Stimulated activated naive B cell treated with anti-CD40 and anti-IgM and Interleukin-4, amounts not matched to agents 10 μg/mL and 1 μg/mL and 100 μg/mL, for 72 hours (primary cell): ENCODE results near the gene ELMO1.

ENCODE experiments used
- ATAC-seq, 2 donors: fragments of 150-1000 bp; cut with Tn5 transposase; replicated peaks; 2 replicates each; pipeline ENCODE4 v1.10.0; 2021; ENCODE audit warnings: moderate library complexity in 1 of 2
- DNase-seq: peaks from one replicate; pipeline ENCODE4 v3.0.0; 2021
- H3K27ac Mint-ChIP-seq: one replicate; pipeline ENCODE4 v1.8.0; 2022; ENCODE audit warnings: mild to moderate bottlenecking, mixed read lengths
- H3K27me3 Mint-ChIP-seq, 2 donors: one replicate each; pipeline ENCODE4 v1.8.0; 2022; ENCODE audit warnings: mixed read lengths in 2 of 2
- H3K36me3 Mint-ChIP-seq, 2 donors: one replicate each; pipeline ENCODE4 v1.8.0; 2022; ENCODE audit warnings: mixed read lengths in 2 of 2, mild to moderate bottlenecking in 1 of 2
- H3K4me1 Mint-ChIP-seq, 2 donors: one replicate each; pipeline ENCODE4 v1.8.0; 2022; ENCODE audit warnings: mixed read lengths in 2 of 2, mild to moderate bottlenecking in 1 of 2
- H3K4me3 Mint-ChIP-seq, 2 donors: one replicate each; pipeline ENCODE4 v1.8.0; 2022; ENCODE audit warnings: mild to moderate bottlenecking in 2 of 2, mixed read lengths in 2 of 2, moderate library complexity in 1 of 2
- H3K9me3 Mint-ChIP-seq, 2 donors: one replicate each; pipeline ENCODE4 v1.8.0; 2022; ENCODE audit warnings: mixed read lengths in 2 of 2, mild to moderate bottlenecking in 1 of 2

Gene ELMO1

DNA sequence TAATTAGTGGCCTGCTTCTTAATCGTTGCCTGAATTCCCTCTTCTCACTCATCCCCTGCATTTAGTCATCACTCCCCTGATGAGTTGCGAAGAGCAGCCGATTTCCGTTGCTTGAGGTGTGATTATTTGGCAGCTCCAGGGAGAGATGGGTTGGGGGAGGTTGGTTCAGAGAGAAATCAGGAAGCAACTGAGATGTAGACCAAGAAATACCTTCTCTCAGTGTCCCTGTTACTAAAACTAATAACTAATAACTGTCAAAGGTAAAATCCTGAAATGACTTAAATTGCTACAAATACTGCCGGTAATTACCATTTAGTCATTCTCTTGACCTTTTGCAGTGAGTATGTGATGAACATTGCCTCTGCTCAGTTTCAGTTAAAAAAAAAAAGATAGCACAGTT lies 76.9 kb downstream of the ELMO1 start:
- ATAC-seq, result peak; percentile 83 to 95
- peaks cover 25% of the 10 kb centered on the region in 2 donors for H3K4me1 Mint-ChIP-seq
- DNase-seq, result no peak
- peak overlapping the region; percentile 59 for H3K27ac Mint-ChIP-seq
- H3K4me3 Mint-ChIP-seq, result peak overlapping the region in 1 of 2 donors; percentile 23
- peaks cover 12 to 29% of the 10 kb centered on the region in 2 donors for H3K36me3 Mint-ChIP-seq
- H3K9me3 Mint-ChIP-seq, result peaks cover 5 to 7% of the 10 kb centered on the region in 2 donors
- no peaks in the 10 kb centered on the region for H3K27me3 Mint-ChIP-seq

DNA sequence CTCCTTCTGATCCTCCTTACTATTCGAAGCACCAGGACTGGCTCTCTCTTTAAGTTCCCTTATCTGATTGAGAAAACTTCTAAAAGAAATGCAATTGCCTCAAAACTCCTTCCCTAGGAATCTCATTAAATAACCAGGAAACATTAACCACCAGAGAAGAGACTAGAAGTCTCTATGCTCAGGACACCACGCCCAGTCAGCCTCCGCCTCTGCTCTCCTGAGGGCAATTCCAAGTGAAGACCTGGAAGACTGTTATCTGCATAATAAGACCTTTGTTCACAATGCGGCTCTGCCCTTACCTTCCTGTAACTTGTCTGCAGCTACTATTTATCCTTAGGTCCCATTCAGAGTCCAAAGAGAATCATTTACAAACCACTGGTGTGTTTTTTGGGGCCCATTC lies 78.8 kb downstream of the ELMO1 start:
- Mint-ChIP-seq H3K4me1 (peaks cover 30 to 35% of the 10 kb centered on the region in 2 donors), H3K4me3 (no peak overlapping the region), H3K9me3 (no peaks in the 10 kb centered on the region), H3K27me3 (no peaks in the 10 kb centered on the region), H3K27ac (no peak overlapping the region), H3K36me3 (peaks cover 2 to 16% of the 10 kb centered on the region in 2 donors)
- no peak for DNase-seq
- ATAC-seq, result no peak

DNA sequence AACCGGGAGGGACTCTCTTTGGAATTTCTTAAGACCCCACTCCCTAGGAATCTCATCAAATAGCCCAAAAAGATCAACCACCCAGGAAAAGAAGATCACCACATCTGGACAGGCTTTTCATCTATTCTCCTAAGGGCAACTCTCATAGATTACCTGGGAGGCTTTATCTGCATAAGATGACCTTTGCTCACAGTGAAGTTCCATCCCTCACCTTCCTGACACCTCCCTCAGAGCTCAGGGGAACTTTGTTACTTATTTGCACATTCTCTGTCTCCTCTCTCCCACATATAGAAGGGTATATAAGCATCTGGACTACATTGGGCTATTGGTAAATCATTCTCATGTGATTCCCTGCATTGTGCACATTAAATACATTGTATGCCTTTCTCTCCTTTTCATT lies 80.1 kb downstream of the ELMO1 start:
- H3K4me3 Mint-ChIP-seq, result no peak overlapping the region
- H3K4me1 Mint-ChIP-seq, result peaks cover 36 to 44% of the 10 kb centered on the region in 2 donors
- peaks cover 2 to 16% of the 10 kb centered on the region in 2 donors for H3K36me3 Mint-ChIP-seq
- H3K27ac Mint-ChIP-seq, result no peak overlapping the region
- ATAC-seq, result no peak
- no peak for DNase-seq
- no peaks in the 10 kb centered on the region for H3K27me3 Mint-ChIP-seq
- H3K9me3 Mint-ChIP-seq, result no peaks in the 10 kb centered on the region

DNA sequence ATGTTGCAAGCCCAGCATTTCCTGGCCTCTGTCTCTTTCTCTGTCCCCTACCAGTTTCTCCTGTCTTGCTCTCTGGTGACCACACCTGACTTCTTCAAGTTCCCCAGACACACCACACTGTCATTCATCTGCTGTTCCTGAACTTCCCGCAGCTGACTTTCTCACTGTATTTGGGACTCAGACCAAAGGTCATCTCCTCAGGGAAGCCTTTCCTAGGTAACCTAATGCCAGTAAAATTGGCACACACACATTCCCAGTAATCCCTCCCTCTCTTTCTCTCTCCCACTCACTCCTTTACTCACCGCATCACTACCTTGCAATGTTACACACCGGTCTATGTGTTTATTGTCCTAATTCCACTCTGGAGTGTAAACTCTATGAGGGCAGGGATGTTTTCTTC lies 81.7 kb downstream of the ELMO1 start:
- Mint-ChIP-seq H3K4me3 (no peak overlapping the region), H3K9me3 (peaks cover 3 to 4% of the 10 kb centered on the region in 2 donors), H3K36me3 (peaks cover 9 to 21% of the 10 kb centered on the region in 2 donors), H3K27ac (peak overlapping the region; percentile 0), H3K27me3 (no peaks in the 10 kb centered on the region), H3K4me1 (peaks cover 45 to 50% of the 10 kb centered on the region in 2 donors)
- no peak for DNase-seq
- ATAC-seq, result no peak

DNA sequence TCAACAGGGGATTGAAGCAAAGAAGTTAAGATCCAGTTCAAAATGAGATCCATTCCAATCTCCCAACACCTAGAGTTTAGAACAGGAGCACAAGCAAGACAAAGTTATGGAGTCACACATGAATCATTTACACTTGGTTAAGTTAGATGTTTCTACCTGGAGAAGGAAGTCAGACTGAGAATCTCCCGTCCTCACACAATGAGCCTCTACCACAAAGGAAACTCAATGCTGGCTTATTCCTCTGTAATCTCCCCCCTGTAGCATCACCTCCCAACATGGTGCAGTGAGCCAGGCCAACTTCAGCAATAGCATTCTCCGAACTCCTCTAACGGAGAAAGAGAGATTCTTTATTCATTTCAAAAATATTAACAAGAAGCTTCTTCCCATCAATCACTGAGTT lies 82.2 kb downstream of the ELMO1 start:
- no peak overlapping the region for H3K27ac Mint-ChIP-seq
- peaks cover 9 to 17% of the 10 kb centered on the region in 2 donors for H3K36me3 Mint-ChIP-seq
- peaks cover 42 to 44% of the 10 kb centered on the region in 2 donors for H3K4me1 Mint-ChIP-seq
- no peak for DNase-seq
- no peak overlapping the region for H3K4me3 Mint-ChIP-seq
- H3K27me3 Mint-ChIP-seq, result no peaks in the 10 kb centered on the region
- ATAC-seq, result no peak
- H3K9me3 Mint-ChIP-seq, result peaks cover 3 to 4% of the 10 kb centered on the region in 2 donors

DNA sequence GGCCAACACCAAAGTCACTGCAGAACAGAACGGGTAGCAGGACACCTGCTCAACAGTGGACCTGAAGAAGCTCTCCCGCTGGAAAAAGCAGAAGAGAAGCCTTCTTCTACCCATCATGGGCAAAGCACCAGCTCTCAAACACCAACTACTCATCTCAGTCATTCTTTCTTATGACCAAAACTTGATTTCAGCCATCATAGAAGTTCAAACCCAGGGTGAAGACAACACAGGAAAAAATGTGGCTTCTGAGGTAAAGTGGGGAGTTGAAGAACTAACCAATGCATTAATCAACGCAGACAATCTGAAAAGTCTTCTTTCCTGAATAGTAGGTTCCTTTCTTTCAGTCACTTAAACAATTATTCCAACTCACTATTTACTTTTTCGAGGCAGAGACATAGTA lies 83.3 kb downstream of the ELMO1 start:
- Mint-ChIP-seq H3K36me3 (peaks cover 9 to 17% of the 10 kb centered on the region in 2 donors), H3K27me3 (no peaks in the 10 kb centered on the region), H3K9me3 (peaks cover 3 to 4% of the 10 kb centered on the region in 2 donors), H3K4me1 (peaks cover 42 to 44% of the 10 kb centered on the region in 2 donors), H3K27ac (no peak overlapping the region), H3K4me3 (no peak overlapping the region)
- DNase-seq, result no peak
- no peak for ATAC-seq

DNA sequence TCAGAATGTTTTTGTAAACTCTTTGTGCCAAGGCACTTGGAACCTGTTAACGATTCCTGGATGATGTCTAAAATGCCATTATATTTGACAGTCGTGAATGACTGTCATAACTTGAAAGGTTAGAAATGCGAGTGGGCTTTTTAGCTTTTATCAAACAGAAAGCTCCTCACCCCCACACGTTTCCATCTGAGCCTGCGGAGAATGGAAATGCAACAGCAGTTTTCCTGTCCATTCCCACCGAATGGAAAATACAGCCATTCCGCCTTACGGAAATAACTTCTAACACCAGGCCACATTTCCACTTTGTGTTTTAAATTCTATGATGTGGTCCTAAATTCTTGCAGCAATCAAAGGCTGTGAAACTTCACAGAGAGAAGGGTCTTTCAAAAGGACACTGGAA lies 83.8 kb downstream of the ELMO1 start:
- Mint-ChIP-seq H3K4me1 (peaks cover 38 to 44% of the 10 kb centered on the region in 2 donors), H3K4me3 (no peak overlapping the region)

DNA sequence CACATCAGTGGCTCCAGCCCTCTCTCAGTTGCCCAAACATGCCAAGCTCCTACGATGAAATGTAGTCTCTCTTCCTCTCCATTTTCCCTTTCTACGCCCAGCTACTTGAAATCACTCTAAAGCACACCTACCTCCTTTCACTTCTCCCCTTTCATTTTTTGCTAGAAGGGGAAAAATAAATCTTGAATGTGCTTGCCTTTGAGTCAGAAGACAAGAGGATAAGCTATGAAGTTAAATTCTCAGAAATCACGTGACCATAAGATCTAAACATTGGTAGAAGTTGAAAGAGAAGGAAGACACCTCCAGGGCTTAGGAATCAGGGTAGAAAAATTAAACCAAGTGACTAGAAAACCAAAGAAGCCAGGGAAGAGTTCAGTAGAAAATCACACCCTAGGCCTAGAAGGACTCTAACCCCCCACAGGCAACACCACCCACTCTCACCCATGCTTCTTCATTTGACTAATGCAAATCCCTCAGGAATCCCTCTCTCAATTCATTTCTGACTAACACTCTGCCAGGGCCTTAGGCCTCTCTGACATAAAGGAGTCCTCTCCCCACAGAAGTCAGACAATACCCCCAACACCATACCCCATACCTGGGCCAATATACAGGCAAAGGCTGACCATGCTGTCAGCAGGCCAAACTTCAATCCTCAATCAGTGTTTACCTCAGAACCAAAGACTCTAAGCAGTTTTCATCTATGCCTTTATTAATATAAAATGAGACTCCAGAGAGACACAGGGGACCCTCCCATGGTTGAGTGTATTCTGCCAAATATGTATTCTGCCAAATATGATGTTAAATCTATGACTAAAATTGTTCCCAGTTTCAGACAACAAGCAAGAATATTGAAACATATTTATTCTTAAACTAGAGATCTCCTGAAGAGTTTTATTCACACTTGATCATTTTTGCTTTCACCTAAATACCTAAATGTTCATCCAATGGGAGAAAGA lies 84.8 kb downstream of the ELMO1 start:
- H3K27ac Mint-ChIP-seq, result peak overlapping the region; percentile 89
- peak overlapping the region; percentile 46 to 58 for H3K4me3 Mint-ChIP-seq
- H3K27me3 Mint-ChIP-seq, result no peaks in the 10 kb centered on the region
- peaks cover 38 to 42% of the 10 kb centered on the region in 2 donors for H3K4me1 Mint-ChIP-seq
- ATAC-seq (peak; percentile 87 to 91), DNase-seq (peak; percentile 33)
- peaks cover 3 to 4% of the 10 kb centered on the region in 2 donors for H3K9me3 Mint-ChIP-seq
- H3K36me3 Mint-ChIP-seq, result peaks cover 9 to 10% of the 10 kb centered on the region in 2 donors

More for the DNA sequence above, 83.8 kb downstream of the ELMO1 start:
- DNase-seq (no peak), ATAC-seq (no peak)
- peaks cover 9 to 11% of the 10 kb centered on the region in 2 donors for H3K36me3 Mint-ChIP-seq
- no peaks in the 10 kb centered on the region for H3K27me3 Mint-ChIP-seq
- H3K9me3 Mint-ChIP-seq, result peaks cover 3 to 4% of the 10 kb centered on the region in 2 donors
- no peak overlapping the region for H3K27ac Mint-ChIP-seq

DNA sequence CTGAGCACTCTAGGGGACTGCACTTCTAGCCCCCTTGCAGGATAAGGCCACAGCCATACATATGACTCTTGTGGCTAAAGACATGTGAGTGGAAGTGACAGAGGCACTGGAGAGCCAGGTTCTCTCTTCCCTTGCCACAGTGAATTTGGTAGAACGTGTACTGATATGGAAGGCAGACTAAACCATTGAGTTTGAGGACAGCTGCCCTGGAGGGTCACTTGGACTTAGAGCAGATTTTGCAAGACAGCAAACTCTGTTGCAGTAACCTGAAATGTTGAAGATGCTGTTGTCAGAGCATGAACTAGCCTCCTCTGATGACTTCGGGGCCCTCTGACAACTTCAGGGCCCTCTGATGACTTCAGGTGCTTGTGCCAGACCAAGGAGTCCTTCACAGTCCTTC lies 85.9 kb downstream of the ELMO1 start:
- Mint-ChIP-seq H3K4me3 (peak overlapping the region in 1 of 2 donors; percentile 58), H3K27me3 (no peaks in the 10 kb centered on the region), H3K27ac (peak overlapping the region; percentile 89), H3K9me3 (peaks cover 3 to 4% of the 10 kb centered on the region in 2 donors), H3K36me3 (peaks cover 8 to 10% of the 10 kb centered on the region in 2 donors), H3K4me1 (peaks cover 34 to 37% of the 10 kb centered on the region in 2 donors)
- no peak for ATAC-seq
- DNase-seq, result no peak

DNA sequence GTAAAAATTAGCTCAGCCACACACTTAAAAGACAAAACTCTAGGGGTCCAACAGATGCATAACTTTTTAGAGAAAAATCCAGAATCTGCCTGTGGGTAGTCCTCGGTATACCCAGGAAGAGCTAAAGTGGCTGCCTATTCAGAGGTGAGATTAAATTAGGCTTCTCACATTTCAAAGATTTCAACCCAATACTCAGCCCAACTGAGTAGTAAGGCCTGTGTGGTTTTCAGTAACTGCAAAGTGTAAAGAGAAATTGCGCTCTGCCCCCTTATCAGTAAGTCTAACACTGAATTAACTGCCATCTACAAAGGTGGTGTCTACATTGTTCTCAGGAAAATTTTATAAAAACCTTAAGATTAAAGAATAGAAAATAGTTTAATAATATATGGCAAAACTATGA lies 88.2 kb downstream of the ELMO1 start:
- ATAC-seq, result no peak
- peaks cover 33 to 42% of the 10 kb centered on the region in 2 donors for H3K4me1 Mint-ChIP-seq

DNA sequence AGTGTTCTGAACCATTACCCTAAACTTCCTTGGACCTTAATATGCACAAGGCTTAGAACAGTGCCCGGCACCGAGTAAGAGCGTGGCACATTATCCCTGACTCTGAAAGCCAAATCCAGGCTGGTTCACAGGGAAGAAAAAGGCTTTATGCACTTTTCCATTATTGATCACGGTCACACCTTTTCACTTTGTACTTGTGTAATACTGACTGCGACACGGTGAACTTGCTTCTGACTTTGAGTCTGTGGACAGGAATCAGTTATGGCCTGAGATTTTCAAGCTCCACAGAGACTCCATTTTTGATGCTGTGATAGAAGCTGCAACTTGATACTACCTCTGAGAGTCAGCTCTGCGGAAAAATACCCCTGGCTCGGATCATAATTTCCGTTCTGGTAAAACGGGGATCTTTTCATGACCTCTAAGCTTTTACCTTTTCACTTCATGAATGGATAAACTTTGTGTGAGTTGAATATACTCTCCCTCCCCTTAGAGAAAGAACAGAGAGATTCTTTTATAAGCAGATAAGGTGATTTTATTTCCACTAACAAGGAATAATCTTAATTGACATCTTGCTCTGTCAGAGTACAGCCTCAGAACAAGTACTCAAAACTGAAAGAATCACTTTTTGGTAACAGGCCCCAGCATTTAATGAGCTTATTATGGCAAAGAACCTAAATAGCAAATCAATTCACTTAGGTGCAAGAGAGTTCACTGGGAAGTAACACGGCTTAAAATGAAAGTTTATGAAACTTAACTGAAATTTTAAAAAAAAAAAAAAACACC lies 88.8 kb downstream of the ELMO1 start:
- H3K9me3 Mint-ChIP-seq, result peaks cover 3 to 4% of the 10 kb centered on the region in 2 donors
- H3K4me3 Mint-ChIP-seq, result no peak overlapping the region
- H3K27ac Mint-ChIP-seq, result no peak overlapping the region
- no peaks in the 10 kb centered on the region for H3K27me3 Mint-ChIP-seq
- DNase-seq, result no peak
- peaks cover 31 to 42% of the 10 kb centered on the region in 2 donors for H3K4me1 Mint-ChIP-seq
- ATAC-seq, result no peak
- peaks cover 5 to 7% of the 10 kb centered on the region in 2 donors for H3K36me3 Mint-ChIP-seq

More for the DNA sequence above, 88.2 kb downstream of the ELMO1 start:
- Mint-ChIP-seq H3K27me3 (no peaks in the 10 kb centered on the region), H3K36me3 (peaks cover 5 to 7% of the 10 kb centered on the region in 2 donors), H3K27ac (no peak overlapping the region), H3K4me3 (no peak overlapping the region), H3K9me3 (peaks cover 3 to 4% of the 10 kb centered on the region in 2 donors)
- no peak for DNase-seq

DNA sequence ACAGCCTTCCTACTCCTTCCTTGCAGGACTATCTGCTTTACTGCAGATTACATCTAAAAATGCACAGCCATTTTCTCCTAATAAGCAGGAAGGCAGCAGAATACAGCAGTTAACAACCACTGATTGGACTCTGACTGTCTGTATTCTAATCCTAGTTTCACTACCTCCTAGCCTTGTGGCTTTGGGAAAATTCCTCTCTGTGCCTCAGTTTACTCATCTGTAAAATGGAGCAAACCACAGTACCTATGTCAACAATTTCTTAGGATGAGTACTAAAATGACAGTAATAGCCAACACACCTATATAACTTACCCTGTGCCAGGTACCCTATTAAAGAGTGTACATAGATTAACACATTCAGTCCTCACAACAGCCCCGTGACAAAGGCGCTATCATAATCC lies 89.5 kb downstream of the ELMO1 start:
- no peak overlapping the region for H3K4me3 Mint-ChIP-seq
- H3K27ac Mint-ChIP-seq, result no peak overlapping the region
- no peaks in the 10 kb centered on the region for H3K27me3 Mint-ChIP-seq
- no peak for ATAC-seq
- DNase-seq, result no peak
- H3K4me1 Mint-ChIP-seq, result peaks cover 37 to 46% of the 10 kb centered on the region in 2 donors
- H3K9me3 Mint-ChIP-seq, result peaks cover 3 to 5% of the 10 kb centered on the region in 2 donors
- H3K36me3 Mint-ChIP-seq, result peaks cover 5 to 9% of the 10 kb centered on the region in 2 donors

DNA sequence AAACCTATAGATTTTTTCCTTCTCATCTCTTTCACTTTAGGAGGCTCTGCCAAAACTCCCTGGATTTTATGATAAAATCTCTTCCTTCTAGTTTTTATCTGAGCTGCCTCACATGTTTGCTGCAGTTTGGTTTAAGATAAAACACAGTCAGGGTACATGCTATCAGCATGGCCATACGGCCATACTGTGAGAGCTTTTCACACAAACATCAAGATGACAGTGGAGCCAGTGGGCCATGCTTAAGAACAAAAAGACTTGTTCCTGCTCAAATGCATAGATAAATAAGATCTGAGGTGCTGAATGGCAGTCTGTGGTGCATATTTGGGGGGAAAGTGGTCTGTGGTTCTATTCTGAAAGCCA lies 91.0 kb downstream of the ELMO1 start:
- H3K36me3 Mint-ChIP-seq, result peaks cover 0 to 5% of the 10 kb centered on the region in 2 donors
- H3K4me3 Mint-ChIP-seq, result no peak overlapping the region
- ATAC-seq, result no peak
- H3K4me1 Mint-ChIP-seq, result peaks cover 34 to 43% of the 10 kb centered on the region in 2 donors
- H3K27ac Mint-ChIP-seq, result no peak overlapping the region
- DNase-seq, result no peak
- no peaks in the 10 kb centered on the region for H3K27me3 Mint-ChIP-seq
- H3K9me3 Mint-ChIP-seq, result peaks cover 0 to 1% of the 10 kb centered on the region in 2 donors

DNA sequence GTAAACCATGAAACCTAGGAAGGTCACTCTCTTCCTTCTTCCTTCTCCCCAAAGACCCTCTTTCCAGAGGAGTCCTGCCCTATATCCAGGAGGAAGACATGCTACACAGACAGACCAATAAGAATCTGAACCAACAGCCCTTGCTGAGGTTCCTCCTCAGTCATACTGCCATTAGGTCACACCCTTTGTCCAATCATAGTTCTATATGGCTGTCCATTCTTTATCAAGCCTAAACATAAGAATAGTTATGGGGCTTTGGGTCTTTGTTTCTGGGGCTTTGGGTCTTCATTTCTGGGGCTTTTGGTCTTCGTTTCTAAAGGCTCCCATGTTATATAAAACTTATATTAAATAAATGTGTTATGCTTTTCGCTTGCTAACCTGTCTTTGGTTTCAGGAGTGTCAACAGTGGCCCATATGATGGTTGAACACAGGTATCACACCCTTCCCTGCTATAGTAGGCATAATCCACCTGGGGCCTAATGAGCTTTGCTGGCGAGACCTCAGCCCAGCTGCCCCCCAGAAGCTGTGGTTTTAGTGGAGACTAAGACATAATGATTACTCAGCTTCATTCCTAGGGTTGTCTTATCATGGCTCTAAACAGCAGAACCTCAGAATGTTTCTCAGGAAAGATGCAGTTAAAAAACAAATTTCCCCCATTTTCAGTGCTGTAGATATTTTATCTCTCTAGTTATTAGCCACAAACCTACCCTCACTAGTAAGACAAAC lies 91.6 kb downstream of the ELMO1 start:
- H3K27ac Mint-ChIP-seq, result no peak overlapping the region
- ATAC-seq, result no peak
- H3K4me1 Mint-ChIP-seq, result peaks cover 31 to 40% of the 10 kb centered on the region in 2 donors
- H3K27me3 Mint-ChIP-seq, result no peaks in the 10 kb centered on the region
- H3K4me3 Mint-ChIP-seq, result no peak overlapping the region
- peaks cover 0 to 2% of the 10 kb centered on the region in 2 donors for H3K36me3 Mint-ChIP-seq
- no peak for DNase-seq
- H3K9me3 Mint-ChIP-seq, result peaks cover 0 to 1% of the 10 kb centered on the region in 2 donors
